GM23338 (cell line): Measurements from ENCODE around the gene PCNX1. TPM values are rescaled to one million over a fixed set of nuclear protein-coding genes. Genes with fewer than 3 reads are reported as not detected.

ENCODE experiments used
- ATAC-seq: fragments of 200-7000 bp; cut with Tn5 transposase; 3 replicates; pipeline ENCODE4 v1.9.1; 2020
- DNase-seq: peaks from one replicate; pipeline ENCODE4 v3.0.0-alpha.2; 2015; ENCODE audit warnings: low spot score
- H2AFZ ChIP-seq: fragments of 200-600 bp; sonication (generic); 2 replicates; pipeline ENCODE4 v1.8.0; 2016; ENCODE audit warnings: antibody characterized with exemption, mild to moderate bottlenecking, moderate library complexity
- H3F3A ChIP-seq: fragments of 200-600 bp; sonication (generic); replicated peaks from 2 replicates; pipeline ENCODE4 v1.8.0; 2017; ENCODE audit warnings: antibody characterized with exemption, mixed run types, low read depth
- H3K27ac ChIP-seq: fragments of 200-600 bp; sonication (generic); 2 replicates; pipeline ENCODE4 v1.6.1; 2016; ENCODE audit warnings: low read depth
- H3K27me3 ChIP-seq: fragments of 200-600 bp; sonication (generic); 2 replicates; pipeline ENCODE4 v1.8.0; 2016; ENCODE audit warnings: mild to moderate bottlenecking, mixed run types, moderate library complexity; ENCODE audit not compliant: insufficient read depth
- H3K36me3 ChIP-seq: fragments of 200-600 bp; sonication (generic); 2 replicates; pipeline ENCODE4 v1.8.0; 2016; ENCODE audit warnings: mild to moderate bottlenecking; ENCODE audit not compliant: insufficient read depth
- H3K4me1 ChIP-seq: fragments of 200-600 bp; sonication (generic); 2 replicates; pipeline ENCODE4 v1.8.0; 2016; ENCODE audit warnings: mild to moderate bottlenecking, moderate library complexity; ENCODE audit not compliant: insufficient read depth
- H3K4me2 ChIP-seq: fragments of 200-600 bp; sonication (generic); 2 replicates; pipeline ENCODE4 v1.7.1; 2017; ENCODE audit warnings: mixed run types
- H3K4me3 ChIP-seq: fragments of 200-600 bp; sonication (generic); 2 replicates; pipeline ENCODE4 v1.6.1; 2016; ENCODE audit warnings: mixed run types
- H3K79me2 ChIP-seq: fragments of 200-600 bp; sonication (generic); replicated peaks from 2 replicates; pipeline ENCODE4 v1.8.0; 2017; ENCODE audit warnings: mild to moderate bottlenecking; ENCODE audit not compliant: insufficient read depth
- H3K9me2 ChIP-seq: fragments of 200-600 bp; sonication (generic); 2 replicates; pipeline ENCODE4 v1.8.0; 2017; ENCODE audit not compliant: insufficient read depth
- H4K20me1 ChIP-seq: fragments of 200-600 bp; sonication (generic); replicated peaks from 2 replicates; pipeline ENCODE4 v1.8.0; 2017; ENCODE audit warnings: mild to moderate bottlenecking; ENCODE audit not compliant: insufficient read depth
- H3K27ac Mint-ChIP-seq: 2 replicates; pipeline ENCODE4 v1.8.0; 2020; ENCODE audit warnings: inconsistent platforms, mild to moderate bottlenecking, moderate library complexity, mixed read lengths
- H3K27me3 Mint-ChIP-seq: 3 replicates; pipeline ENCODE4 v1.8.0; 2022; ENCODE audit warnings: low read depth, mild to moderate bottlenecking, moderate library complexity, mixed read lengths, inconsistent platforms; ENCODE audit not compliant: insufficient read depth, poor library complexity
- H3K36me3 Mint-ChIP-seq: 3 replicates; pipeline ENCODE4 v1.8.0; 2021; ENCODE audit warnings: low read depth, mild to moderate bottlenecking, inconsistent platforms, moderate library complexity, mixed read lengths
- H3K4me1 Mint-ChIP-seq: 3 replicates; pipeline ENCODE4 v1.8.0; 2020; ENCODE audit warnings: mild to moderate bottlenecking, inconsistent platforms, mixed read lengths
- H3K4me3 Mint-ChIP-seq: 3 replicates; pipeline ENCODE4 v1.8.0; 2021; ENCODE audit warnings: moderate library complexity, mild to moderate bottlenecking, inconsistent platforms, mixed read lengths
- H3K9me3 Mint-ChIP-seq: 3 replicates; pipeline ENCODE4 v1.8.0; 2020; ENCODE audit warnings: moderate library complexity, mild to moderate bottlenecking, inconsistent platforms, mixed read lengths
- CREB1 ChIP-seq: fragments of 250-450 bp; sonication (Bioruptor Pico); IDR thresholded peaks from 2 replicates; pipeline ENCODE4 v1.5.0; 2020; ENCODE audit warnings: low read depth, mild to moderate bottlenecking, moderate library complexity
- ETS1 ChIP-seq: IDR thresholded peaks from 2 replicates; pipeline ENCODE4 v1.6.1; 2016; ENCODE audit warnings: antibody characterized with exemption
- EZH2phosphoT487 ChIP-seq: fragments of 200-600 bp; sonication (generic); IDR thresholded peaks from one replicate; pipeline ENCODE4 v1.8.1; 2018; ENCODE audit warnings: antibody characterized with exemption; ENCODE audit not compliant: unreplicated experiment
- NANOG ChIP-seq: IDR thresholded peaks from 2 replicates; pipeline ENCODE4 v1.6.1; 2016; ENCODE audit warnings: antibody characterized with exemption, borderline replicate concordance
- POLR2AphosphoS5 ChIP-seq: IDR thresholded peaks from 2 replicates; pipeline ENCODE4 v1.6.1; 2016; ENCODE audit warnings: antibody characterized with exemption, low read depth
- REST ChIP-seq: IDR thresholded peaks from one replicate; pipeline ENCODE4 v1.6.1; 2018; ENCODE audit warnings: antibody characterized with exemption; ENCODE audit not compliant: unreplicated experiment
- ZNF331 ChIP-seq: fragments of 250-450 bp; sonication (Bioruptor Pico); IDR thresholded peaks from 2 replicates; pipeline ENCODE4 v1.5.0; 2020; ENCODE audit warnings: low read depth, mild to moderate bottlenecking, moderate library complexity
- ZNF462 ChIP-seq: fragments of 250-450 bp; sonication (Bioruptor Pico); IDR thresholded peaks from 2 replicates; pipeline ENCODE4 v1.5.0; 2020; ENCODE audit warnings: mild to moderate bottlenecking, moderate library complexity
- polyA plus RNA-seq: library from polyadenylated mRNA; unstranded; fragments of >200 nt; fragmentation: Nextera tagmentation; extraction: Ambion mirVana; gene quantifications from 2 replicates; pipeline ENCODE4 v1.2.1, GENCODE V29; 2016
- total RNA-seq: library from RNA; depleted of rRNA; stranded (reverse); fragments of >200 nt; shearing (Covaris generic); gene quantifications from 2 replicates; pipeline ENCODE4 v1.2.3, GENCODE V29; 2014
- TF ChIP-seq, protein P1 (sequence below), 2 experiments: fragments of 200-600 bp in 1 of 2; sonication (generic) in 1 of 2; conservative IDR thresholded peaks; 2 replicates each; pipeline versions ENCODE4 v1.5.1 to v1.6.1; 2016 to 2017; ENCODE audit warnings: antibody characterized with exemption in 2 of 2, low read depth in 2 of 2, mild to moderate bottlenecking in 2 of 2, moderate library complexity in 1 of 2

The PCNX1 gene
- total and polyA plus RNA-seq, 2 experiments from 2014 or later = 19.4 to 53.1 TPM

GRCh38 chr14:71135496-71135895, 228.2 kb downstream of the PCNX1 start:
- Histone ChIP-seq H3K9me2 (peaks cover 9% of the 10 kb centered on the region; the same call in 1 of the 2 replicates), H3K4me3 (no peak overlapping the region), H3K27me3 (no peaks in the 10 kb centered on the region), H3K4me2 (no peak overlapping the region), H3F3A (no peaks in the 10 kb centered on the region), H4K20me1 (no peaks in the 10 kb centered on the region), H3K27ac (no peak overlapping the region), H3K79me2 (no peaks in the 10 kb centered on the region), H2AFZ (no peak overlapping the region), H3K36me3 (no peaks in the 10 kb centered on the region), H3K4me1 (0 out of 2 replicates have a peak, but pooled peaks cover 1% of the 10 kb centered on the region)
- Mint-ChIP-seq H3K27ac (no peak overlapping the region), H3K9me3 (peaks cover 9% of the 10 kb centered on the region), H3K4me3 (no peak overlapping the region), H3K27me3 (peaks cover 9% of the 10 kb centered on the region), H3K4me1 (peaks cover 7% of the 10 kb centered on the region; the same call in 2 of the 3 replicates), H3K36me3 (peaks cover 4% of the 10 kb centered on the region; the same call in 2 of the 3 replicates)
- DNase-seq = no peak
- no peak for TF ChIP-seq REST
- no peak for TF ChIP-seq ZNF331
- no peak for ATAC-seq

DNA sequence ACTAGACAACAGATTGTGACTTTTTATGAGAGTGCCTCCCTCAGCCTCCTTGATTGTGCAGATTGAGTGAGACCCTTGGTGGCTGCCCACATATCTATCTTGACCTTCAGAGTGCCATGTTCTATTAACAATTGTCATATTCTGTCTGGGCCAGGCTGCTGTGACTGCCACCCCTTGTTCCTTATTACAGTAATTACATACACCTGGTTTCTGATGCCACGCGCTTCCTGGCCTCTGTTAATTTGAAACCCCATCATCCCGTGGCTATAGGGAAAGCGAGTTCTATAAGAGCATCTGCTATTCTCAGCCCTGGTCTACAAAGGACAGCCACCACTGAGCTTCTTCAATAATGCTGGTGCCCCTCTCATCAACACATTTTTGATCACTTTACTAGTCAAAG, 228.7 kb downstream of the PCNX1 start:
- Histone ChIP-seq H3K4me1 (no peaks in the 10 kb centered on the region), H3K36me3 (no peaks in the 10 kb centered on the region), H3K9me2 (peaks cover 9% of the 10 kb centered on the region; the same call in 1 of the 2 replicates), H3K27me3 (no peaks in the 10 kb centered on the region), H3F3A (no peaks in the 10 kb centered on the region), H4K20me1 (no peaks in the 10 kb centered on the region), H3K27ac (no peak overlapping the region), H3K79me2 (no peaks in the 10 kb centered on the region), H3K4me2 (no peak overlapping the region), H2AFZ (no peak overlapping the region), H3K4me3 (no peak overlapping the region)
- peaks cover 6% of the 10 kb centered on the region; the same call in 2 of the 3 replicates for H3K4me1 Mint-ChIP-seq
- DNase-seq = no peak
- H3K27me3 Mint-ChIP-seq = peaks cover 9% of the 10 kb centered on the region
- H3K4me3 Mint-ChIP-seq = no peak overlapping the region
- H3K36me3 Mint-ChIP-seq = peaks cover 4% of the 10 kb centered on the region; the same call in 2 of the 3 replicates
- peaks cover 9% of the 10 kb centered on the region for H3K9me3 Mint-ChIP-seq
- H3K27ac Mint-ChIP-seq = no peak overlapping the region
- ATAC-seq = no peak
- TF ChIP-seq EZH2phosphoT487 (no peak), POLR2AphosphoS5 (no peak), ETS1 (no peak), ZNF331 (no peak), CREB1 (CRISPR knock-in tag) (no peak), NANOG (no peak), ZNF462 (CRISPR knock-in tag) (no peak)
- TF ChIP-seq, protein P1, sequence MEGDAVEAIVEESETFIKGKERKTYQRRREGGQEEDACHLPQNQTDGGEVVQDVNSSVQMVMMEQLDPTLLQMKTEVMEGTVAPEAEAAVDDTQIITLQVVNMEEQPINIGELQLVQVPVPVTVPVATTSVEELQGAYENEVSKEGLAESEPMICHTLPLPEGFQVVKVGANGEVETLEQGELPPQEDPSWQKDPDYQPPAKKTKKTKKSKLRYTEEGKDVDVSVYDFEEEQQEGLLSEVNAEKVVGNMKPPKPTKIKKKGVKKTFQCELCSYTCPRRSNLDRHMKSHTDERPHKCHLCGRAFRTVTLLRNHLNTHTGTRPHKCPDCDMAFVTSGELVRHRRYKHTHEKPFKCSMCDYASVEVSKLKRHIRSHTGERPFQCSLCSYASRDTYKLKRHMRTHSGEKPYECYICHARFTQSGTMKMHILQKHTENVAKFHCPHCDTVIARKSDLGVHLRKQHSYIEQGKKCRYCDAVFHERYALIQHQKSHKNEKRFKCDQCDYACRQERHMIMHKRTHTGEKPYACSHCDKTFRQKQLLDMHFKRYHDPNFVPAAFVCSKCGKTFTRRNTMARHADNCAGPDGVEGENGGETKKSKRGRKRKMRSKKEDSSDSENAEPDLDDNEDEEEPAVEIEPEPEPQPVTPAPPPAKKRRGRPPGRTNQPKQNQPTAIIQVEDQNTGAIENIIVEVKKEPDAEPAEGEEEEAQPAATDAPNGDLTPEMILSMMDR (conservative IDR thresholded peaks at IDR 0.05; ENCODE audit: low read depth in 2 of 2) = no peak
